ENCODE data around the gene CACNG4.

The CACNG4 gene

GRCh38 chr17:66950886-66951604 is 13.5 kb upstream of the CACNG4 start:
- Histone ChIP-seq H3K4me1 (ENCODE audit: control insufficient read depth, low read length) (no peaks in the 10 kb centered on the region), H4K20me1 (ENCODE audit: control insufficient read depth, insufficient read depth, low read depth, low read length) (no peaks in the 10 kb centered on the region), H3F3A (ENCODE audit: control insufficient read depth, insufficient read depth) (no peaks in the 10 kb centered on the region), H3K36me3 (ENCODE audit: control insufficient read depth, low read length) (no peaks in the 10 kb centered on the region), H3K79me2 (ENCODE audit: control insufficient read depth, low read length) (no peaks in the 10 kb centered on the region; the same call in 1 of the 2 replicates), H3K27me3 (ENCODE audit: control insufficient read depth, low read length) (peaks cover 16% of the 10 kb centered on the region), H3K9me2 (replicated peaks; ENCODE audit: control insufficient read depth, low read length) (no peaks in the 10 kb centered on the region), H3K9me3 (ENCODE audit: control insufficient read depth, insufficient read depth, low read length) (no peaks in the 10 kb centered on the region), H3K4me3 (ENCODE audit: low read length) (no peak overlapping the region), H3K27ac (ENCODE audit: low read depth, low read length) (no peak overlapping the region), H3K4me2 (ENCODE audit: low read length) (no peak overlapping the region)
- TF ChIP-seq EZH2phosphoT487 (IDR thresholded peaks at IDR 0.05; ENCODE audit: borderline replicate concordance, low read length): no peak

GRCh38 chr17:66951605-66951953 is 12.9 kb upstream of the CACNG4 start:
- H4K20me1 ChIP-seq (ENCODE audit: control insufficient read depth, insufficient read depth, low read depth, low read length): no peaks in the 10 kb centered on the region
- peaks cover 10% of the 10 kb centered on the region; the same call in 1 of the 2 replicates for H3K27me3 ChIP-seq (ENCODE audit: control insufficient read depth, low read length)
- H3K36me3 ChIP-seq (ENCODE audit: control insufficient read depth, low read length): no peaks in the 10 kb centered on the region
- no peaks in the 10 kb centered on the region for H3K9me3 ChIP-seq (ENCODE audit: control insufficient read depth, insufficient read depth, low read length)
- H3K4me2 ChIP-seq (ENCODE audit: low read length): no peak overlapping the region
- H3K79me2 ChIP-seq (ENCODE audit: control insufficient read depth, low read length): no peaks in the 10 kb centered on the region; the same call in 1 of the 2 replicates
- no peak overlapping the region for H3K4me3 ChIP-seq (ENCODE audit: low read length)
- no peak overlapping the region for H3K27ac ChIP-seq (ENCODE audit: low read depth, low read length)
- no peaks in the 10 kb centered on the region for H3K9me2 ChIP-seq (replicated peaks; ENCODE audit: control insufficient read depth, low read length)
- no peaks in the 10 kb centered on the region for H3K4me1 ChIP-seq (ENCODE audit: control insufficient read depth, low read length)
- H3F3A ChIP-seq (ENCODE audit: control insufficient read depth, insufficient read depth): no peaks in the 10 kb centered on the region
- TF ChIP-seq EZH2phosphoT487 (IDR thresholded peaks at IDR 0.05; ENCODE audit: borderline replicate concordance, low read length): no peak
- TF ChIP-seq CTCF (IDR thresholded peaks at IDR 0.05; ENCODE audit: low read depth, low read length, poor library complexity, severe bottlenecking): no peak

- Histone ChIP-seq H3K4me2 (ENCODE audit: low read length) (no peak overlapping the region), H3K79me2 (ENCODE audit: control insufficient read depth, low read length) (no peaks in the 10 kb centered on the region; the same call in 1 of the 2 replicates), H3K4me1 (ENCODE audit: control insufficient read depth, low read length) (no peaks in the 10 kb centered on the region), H3K27me3 (ENCODE audit: control insufficient read depth, low read length) (peaks cover 6% of the 10 kb centered on the region; the same call in 1 of the 2 replicates), H3K27ac (ENCODE audit: low read depth, low read length) (no peak overlapping the region), H3K36me3 (ENCODE audit: control insufficient read depth, low read length) (no peaks in the 10 kb centered on the region), H3K4me3 (ENCODE audit: low read length) (no peak overlapping the region), H3K9me3 (ENCODE audit: control insufficient read depth, insufficient read depth, low read length) (no peaks in the 10 kb centered on the region), H3F3A (ENCODE audit: control insufficient read depth, insufficient read depth) (no peaks in the 10 kb centered on the region), H3K9me2 (replicated peaks; ENCODE audit: control insufficient read depth, low read length) (no peaks in the 10 kb centered on the region), H4K20me1 (ENCODE audit: control insufficient read depth, insufficient read depth, low read depth, low read length) (no peaks in the 10 kb centered on the region)
- TF ChIP-seq CTCF (IDR thresholded peaks at IDR 0.05; ENCODE audit: low read depth, low read length, poor library complexity, severe bottlenecking) (no peak), EZH2phosphoT487 (IDR thresholded peaks at IDR 0.05; ENCODE audit: borderline replicate concordance, low read length) (no peak)
Measured at GRCh38 chr17:66952031-66952524, 12.4 kb upstream of the CACNG4 start.
